DMS79 (cell line): Measurements from ENCODE around the gene KAT2B.
"Not testable (repeated sequence)": the region's sequence is repeated elsewhere in the genome, so short reads cannot be mapped to it uniquely, and the experiment has no call there.

Source experiments
- DNase-seq: peaks from one replicate; lab custom pipeline; 2025; lab: John Stamatoyannopoulos, UW

Gene KAT2B

GRCh38 chr3:20041197-20041780, 1.0 kb downstream of the KAT2B start:
- DNase-seq, result no peak

- no peak for DNase-seq
Observed at GRCh38 chr3:20042331-20042730, 2.1 kb downstream of the KAT2B start.

DNA sequence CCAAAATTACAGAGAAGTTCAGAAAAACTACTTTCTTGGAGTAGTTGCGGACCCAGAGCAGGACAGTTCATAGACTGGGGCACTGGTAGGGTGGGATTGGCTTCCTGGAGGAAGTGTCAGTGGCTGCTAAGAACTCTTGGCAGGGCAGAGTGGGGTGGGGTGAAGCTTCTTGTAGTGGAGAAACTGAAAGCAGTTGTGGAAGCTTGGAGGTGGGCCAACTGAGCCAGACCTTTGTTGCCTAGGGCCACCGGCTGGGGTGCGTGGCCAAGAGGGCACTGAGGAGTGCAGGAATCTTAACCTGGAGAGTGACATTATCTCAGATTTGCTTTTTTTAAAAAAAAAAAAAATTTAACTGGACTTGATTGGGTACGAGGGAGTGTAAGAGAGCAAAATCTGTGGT, 3.1 kb downstream of the KAT2B start:
- no peak for DNase-seq

DNA sequence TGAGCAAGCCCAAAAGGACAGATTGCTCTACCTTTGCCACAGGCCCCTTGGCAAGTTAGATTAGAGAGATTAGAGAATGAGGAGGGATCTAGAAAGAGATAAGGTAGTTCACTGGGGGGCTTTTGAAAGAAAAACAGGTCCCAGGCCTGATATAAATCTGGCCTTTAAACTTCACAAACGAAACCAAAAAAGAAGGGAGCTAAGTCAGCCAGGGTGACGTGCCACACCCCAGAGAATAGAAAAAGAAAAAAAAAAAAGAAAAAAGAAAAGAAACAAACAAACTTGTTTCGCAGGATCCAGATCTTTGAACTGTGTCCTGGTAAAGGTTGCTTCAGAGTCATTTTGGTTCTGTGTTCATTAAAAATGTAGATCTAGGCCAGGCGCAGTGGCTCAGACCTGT, 3.6 kb downstream of the KAT2B start:
- no peak for DNase-seq

GRCh38 chr3:20045141-20045540, 4.9 kb downstream of the KAT2B start:
- DNase-seq, result not testable (repeated sequence)

- no peak for DNase-seq
Observed at GRCh38 chr3:20046556-20046955, 6.3 kb downstream of the KAT2B start.

DNA sequence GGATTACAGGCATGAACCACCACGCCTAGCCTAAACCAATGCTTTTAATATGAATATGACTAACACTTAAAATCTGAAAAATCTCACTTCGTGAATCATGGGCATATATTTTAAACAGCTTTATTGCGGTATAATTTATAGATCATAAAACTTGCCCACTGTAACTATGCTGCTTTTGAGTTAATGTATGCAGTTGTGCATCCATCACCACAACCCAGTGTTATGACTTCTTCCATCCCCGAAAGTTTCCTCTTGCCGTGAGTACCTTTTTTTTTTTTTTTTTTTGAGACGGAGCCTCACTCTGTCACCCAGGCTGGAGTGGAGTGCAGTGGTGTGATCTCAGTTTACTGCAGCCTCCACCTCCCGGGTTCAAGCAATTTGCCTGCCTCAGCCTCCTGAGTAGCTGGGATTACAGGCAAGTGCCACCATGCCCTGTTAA, 7.1 kb downstream of the KAT2B start:
- no peak for DNase-seq

- DNase-seq, result peak; percentile 14
Observed at GRCh38 chr3:20047976-20048883, 8.0 kb downstream of the KAT2B start.

DNA sequence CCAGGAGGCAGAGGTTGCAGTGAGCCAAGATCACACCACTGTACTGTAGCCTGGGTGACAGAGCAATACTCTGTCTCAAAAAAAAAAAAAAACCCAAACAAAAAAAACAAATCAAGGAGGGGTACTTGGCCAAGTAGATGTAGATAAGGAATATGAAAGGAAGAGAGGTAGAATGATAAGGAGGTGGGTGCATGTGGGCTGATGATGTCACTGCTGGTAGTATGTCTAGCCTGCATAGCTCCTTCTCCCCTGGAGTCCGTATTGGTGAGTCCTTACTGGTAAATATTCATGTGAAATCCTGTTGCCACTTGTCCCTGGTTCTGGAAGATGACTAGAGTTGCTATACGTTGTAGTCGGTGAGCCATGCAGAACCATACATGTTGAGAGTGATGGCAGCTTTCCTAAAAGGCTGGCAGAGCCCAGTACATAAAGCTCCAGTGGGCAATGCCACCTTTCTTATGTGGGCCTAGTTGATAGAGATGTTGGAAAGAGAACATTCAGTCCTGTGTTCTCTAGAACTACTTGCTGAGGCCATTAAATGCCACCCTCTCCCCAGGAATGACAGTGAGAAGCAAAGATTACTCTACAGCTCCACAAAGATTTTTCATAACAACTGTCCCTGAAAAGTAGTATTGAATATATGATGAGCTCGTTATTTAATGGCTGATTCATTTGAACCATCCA, 11.0 kb downstream of the KAT2B start:
- DNase-seq, result no peak

DNA sequence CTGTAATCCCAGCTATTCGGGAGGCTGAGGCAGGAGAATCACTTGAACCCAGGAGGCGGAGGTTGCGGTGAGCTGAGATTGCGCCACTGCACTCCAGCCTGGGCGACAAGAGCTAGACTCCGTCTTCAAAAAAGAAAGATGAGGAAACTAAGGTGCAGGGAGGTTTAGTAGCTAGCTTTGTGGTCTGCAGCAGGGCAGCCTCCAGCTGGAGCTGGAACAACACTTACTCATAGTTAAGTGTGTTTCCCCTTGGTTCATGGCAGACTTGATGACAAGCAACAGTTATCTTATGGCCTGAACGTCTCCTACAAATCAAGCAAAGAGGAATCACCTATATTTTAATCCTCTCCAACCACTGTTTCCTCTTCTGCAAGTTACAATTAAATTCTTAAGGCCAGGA, 12.6 kb downstream of the KAT2B start:
- DNase-seq, result no peak

DNA sequence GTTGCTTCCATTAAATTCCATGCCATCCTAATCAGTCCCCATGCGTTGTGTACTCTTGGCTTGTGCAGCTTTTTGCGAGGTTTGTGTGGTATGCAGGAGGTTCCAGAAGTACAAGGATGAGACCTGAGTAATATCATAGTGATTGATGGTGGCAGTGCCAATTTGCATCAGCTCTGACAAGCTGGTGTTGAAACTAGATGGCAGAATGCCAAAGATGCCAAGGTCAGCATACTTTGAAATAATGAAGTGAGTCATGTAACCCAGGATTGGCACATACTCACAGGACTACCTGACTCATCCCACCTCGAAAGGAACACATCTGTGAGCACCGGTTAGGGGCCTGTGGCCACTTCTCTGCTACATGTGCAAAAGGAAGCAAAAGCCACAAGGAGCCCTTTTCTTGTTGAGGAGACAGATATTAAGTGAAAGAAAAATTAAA, 14.3 kb downstream of the KAT2B start:
- DNase-seq, result no peak

DNA sequence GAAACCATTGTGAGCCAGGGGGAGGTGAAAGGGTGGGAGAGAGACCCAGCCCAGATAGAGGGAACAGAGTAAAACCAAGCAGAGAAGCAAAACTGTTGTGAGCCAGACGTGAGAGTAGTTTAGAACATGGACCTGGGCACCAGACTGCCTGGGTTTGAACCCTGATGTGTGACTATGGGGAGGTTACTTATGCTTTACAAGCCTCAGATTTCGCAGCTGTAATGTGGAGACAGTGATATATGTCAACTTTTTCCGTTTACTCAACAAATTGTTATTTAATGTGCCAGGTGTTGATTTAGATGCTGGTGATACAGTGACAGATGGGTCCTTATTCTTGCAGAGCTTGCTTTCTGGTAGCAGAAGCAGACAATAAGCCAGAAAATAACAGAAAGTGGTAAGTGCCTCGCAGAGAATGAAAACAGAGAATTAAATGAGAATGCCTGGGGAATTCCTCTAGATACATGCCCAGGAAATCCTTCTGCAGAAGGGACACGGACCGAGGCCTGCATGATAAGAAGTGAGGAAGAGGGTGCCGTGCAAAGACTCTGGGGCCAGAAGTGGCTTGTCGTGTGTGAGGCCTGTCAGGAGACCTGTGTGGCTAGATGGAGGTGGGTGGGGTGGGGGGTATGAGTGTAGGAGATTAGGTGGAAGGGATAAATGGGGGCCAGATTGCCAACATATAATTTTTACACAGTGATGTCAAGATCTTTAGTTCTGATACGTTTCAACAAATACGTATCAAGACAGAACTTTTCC, 15.0 kb downstream of the KAT2B start:
- no peak for DNase-seq

GRCh38 chr3:20055842-20056241, 15.6 kb downstream of the KAT2B start:
- DNase-seq, result no peak

- DNase-seq, result no peak
Observed at GRCh38 chr3:20056725-20057611, 16.7 kb downstream of the KAT2B start.

GRCh38 chr3:20057612-20058180, 17.4 kb downstream of the KAT2B start:
- no peak for DNase-seq

DNA sequence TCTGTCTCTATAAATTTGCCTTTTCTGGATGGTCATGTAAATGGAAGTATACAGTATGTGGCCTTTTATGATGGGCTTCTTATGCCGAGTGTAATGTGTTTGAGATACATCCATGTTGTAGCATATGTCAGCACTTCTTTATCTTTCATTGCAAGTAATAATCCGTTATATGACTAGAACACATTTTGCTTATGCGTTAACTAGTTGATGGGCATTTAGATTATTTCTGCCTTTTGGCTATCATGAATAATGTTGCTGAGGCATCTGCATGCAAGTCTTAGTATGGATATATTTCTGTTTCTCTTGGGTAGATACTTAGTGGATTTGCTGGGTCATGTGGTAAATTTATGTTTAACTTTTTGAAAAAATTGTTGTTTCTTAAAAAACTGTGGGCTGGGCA, 19.7 kb downstream of the KAT2B start:
- DNase-seq, result no peak

DNA sequence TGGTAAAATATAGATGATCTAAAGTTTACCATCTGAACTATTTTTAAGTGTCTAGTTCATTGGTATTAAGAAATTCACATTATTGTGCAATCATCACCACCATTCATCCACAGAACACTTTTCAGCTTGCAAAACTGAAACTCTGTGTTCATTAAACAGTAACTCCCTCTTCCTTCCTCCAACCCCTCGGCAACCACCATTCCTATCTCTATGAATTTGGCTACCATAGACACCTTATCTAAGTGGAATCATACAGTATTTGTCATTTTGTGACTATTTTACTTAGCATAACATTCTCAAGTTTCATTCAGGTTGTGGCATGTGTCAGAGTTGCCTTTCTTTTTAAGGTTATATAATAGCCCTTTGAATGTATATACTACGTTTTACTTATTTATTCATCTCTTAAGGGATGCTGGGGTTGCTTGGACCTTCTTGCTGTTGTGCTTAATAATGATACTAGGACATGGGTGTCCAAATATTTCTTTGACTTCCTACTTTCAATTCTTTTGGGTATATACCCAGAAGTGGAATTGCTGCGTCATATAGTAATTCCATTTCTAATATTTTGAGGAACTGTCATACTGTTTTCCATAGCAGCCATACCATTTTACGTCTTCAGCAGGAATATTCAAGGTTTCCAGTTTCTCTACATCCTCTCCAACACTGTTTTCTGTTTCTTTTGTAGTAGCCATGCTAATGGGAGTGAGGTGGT, 20.9 kb downstream of the KAT2B start:
- DNase-seq, result no peak

GRCh38 chr3:20062996-20063395, 22.8 kb downstream of the KAT2B start:
- DNase-seq, result no peak

DNA sequence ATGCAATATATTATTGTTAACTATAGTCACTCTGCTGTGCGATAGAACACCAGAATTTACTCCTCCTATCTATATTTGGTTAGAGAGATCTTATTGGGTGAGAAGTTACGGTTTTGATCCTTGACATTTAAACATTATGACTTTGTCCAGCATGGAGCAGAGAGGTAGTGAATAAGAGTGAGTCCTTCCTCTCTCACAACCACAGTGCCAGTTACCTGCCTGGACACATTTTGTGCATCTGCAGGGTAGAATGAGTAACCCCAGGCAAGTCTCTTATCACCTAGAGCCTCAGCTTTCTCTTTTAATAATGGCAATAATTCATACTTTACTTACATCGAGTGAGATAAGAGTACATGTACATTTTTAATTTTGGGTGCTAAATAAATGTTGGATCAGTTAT, 24.1 kb downstream of the KAT2B start:
- DNase-seq, result no peak
